ENCODE data around the gene SPEM3.
"Not testable (repeated sequence)": the region's sequence is repeated elsewhere in the genome, so short reads cannot be mapped to it uniquely, and the experiment has no call there.

The SPEM3 gene

GRCh38 chr17:7475764-7476422 lies 47.2 kb downstream of the SPEM3 start:
- no peak for DNase-seq

DNA sequence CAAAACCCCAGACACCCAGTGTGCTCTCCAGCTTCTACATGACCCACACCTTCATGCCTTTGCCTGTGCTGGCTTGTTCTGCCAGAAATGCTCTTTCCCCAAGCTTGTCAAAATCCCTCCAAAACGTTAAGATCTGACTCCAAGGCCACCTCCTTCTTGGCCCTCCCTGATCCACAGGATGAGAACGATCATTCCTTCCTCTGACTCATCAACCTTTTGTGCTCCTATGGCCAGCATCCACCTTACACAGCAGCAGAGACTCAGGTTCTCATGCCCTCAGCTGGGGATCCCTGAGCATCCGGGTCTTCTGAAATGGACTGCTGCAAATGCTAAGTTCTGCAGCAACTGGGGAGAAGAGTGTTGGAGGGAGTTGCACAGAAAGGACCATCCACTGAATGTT lies 47.8 kb downstream of the SPEM3 start:
- DNase-seq = no peak

- DNase-seq = no peak
Observed at GRCh38 chr17:7476951-7477350, 48.3 kb downstream of the SPEM3 start.

DNA sequence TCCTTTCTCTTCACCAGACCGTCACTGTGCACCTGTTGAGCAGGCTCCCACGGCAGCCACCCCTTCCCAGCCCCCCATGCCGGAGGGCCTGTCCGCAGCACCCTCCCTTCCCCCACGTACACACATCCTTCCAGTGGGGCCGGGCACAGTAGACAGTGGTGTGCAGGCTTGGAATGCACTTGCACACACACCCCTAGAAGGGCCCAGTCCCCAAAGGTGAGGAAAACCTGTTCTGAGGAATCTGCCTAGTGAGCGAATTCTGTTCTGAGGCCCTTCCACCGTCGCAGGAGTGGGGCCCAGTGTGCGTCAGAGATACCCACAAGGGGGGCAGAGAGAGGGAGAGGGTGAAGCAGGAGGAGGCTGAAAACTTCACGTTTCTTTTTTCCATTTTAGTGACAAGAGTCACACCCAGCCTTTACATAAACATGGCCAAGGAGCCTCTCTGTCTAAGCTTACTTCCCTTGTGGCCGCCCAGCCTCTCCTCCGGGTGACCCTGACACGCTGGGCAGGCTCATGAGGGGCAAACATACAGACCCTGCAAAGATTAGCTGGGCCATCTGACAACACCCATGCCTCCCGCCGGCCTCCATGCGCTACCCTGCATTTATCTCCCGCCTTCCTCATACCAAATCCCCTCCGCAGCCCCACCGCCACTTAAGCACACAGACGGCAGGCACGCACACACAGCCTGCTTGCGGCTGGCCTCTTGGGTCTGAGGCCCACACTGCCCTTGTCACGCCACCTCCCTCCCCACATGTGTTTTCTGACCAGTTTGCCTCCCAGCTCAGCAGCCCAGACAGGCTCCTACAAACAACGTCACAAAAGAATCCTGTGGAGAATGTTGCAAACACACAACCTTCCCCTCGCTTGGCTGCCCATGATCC lies 49.0 kb downstream of the SPEM3 start:
- no peak for DNase-seq

- peak; percentile 71 for DNase-seq
Observed at GRCh38 chr17:7478276-7479212, 49.9 kb downstream of the SPEM3 start.

GRCh38 chr17:7479213-7480088 lies 50.8 kb downstream of the SPEM3 start, which contains the start of gene ZBTB4:
Gene ZBTB4 (minus strand): TSS chr17:7479631. CDS start chr17:7466801, 12,830 bp downstream.
- peak; percentile 71 for DNase-seq

DNA sequence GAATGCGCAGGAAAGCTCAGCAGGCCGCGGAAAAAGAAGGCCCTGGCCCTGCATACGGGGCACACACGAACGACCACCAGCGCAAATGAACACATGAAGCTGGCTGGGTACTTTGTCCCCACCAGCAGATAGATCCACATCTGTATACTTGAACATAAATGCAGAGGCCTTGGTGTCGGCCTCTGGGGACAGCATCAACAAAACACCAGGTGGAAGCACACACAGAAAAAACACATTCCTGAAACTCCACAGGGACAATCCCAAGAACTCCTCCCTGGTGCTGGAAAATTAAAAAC lies 51.4 kb downstream of the SPEM3 start:
- no peak for DNase-seq

DNA sequence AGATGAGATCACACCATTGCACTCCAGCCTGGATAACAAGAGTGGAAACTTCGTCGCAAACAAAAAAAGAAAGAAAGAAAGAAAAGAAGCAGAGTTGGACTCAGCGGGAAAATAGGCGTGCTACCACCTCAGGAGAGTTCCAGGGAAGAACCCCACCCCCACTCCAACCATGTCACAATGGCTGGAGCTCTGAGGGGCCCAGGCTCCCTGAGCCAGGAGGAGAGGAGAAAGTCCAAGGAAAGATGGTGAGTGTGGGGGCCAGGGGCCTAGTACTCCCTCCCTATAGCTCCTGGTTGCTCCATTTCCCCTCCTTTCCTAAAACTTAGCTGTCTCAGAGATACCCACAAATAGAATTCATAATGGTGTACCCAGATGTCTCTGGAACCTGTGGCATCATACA lies 52.6 kb downstream of the SPEM3 start, which contains the start of gene SLC35G6:
Gene SLC35G6 (plus strand): TSS at position 172 of the 400 bp plus-strand sequence. CDS start 71 bp downstream, at position 243.
- not testable (repeated sequence) for DNase-seq

- not testable (repeated sequence) for DNase-seq
Observed at GRCh38 chr17:7481842-7482741, 53.4 kb downstream of the SPEM3 start.
